GM23248 (cell line): Measurements from ENCODE around the gene ITGB1BP1.

Source experiments
- EZH2 ChIP-seq: fragments of 200-600 bp; sonication (generic); IDR thresholded peaks from 2 replicates; pipeline ENCODE4 v1.6.1; 2018; ENCODE audit warnings: antibody characterized with exemption, mild to moderate bottlenecking; ENCODE audit not compliant: insufficient read depth, poor library complexity, severe bottlenecking
- EZH2phosphoT487 ChIP-seq: fragments of 200-600 bp; sonication (generic); IDR thresholded peaks from 2 replicates; pipeline ENCODE4 v1.6.1; 2018; ENCODE audit warnings: antibody characterized with exemption, moderate library complexity, mild to moderate bottlenecking, low read depth; ENCODE audit not compliant: insufficient read depth

GRCh38 chr2:9430316-9431293 is 7.3 kb upstream of the ITGB1BP1 start:
- TF ChIP-seq EZH2 (no peak), EZH2phosphoT487 (no peak)
